Measurements from ENCODE around the gene SMYD3. TPM values are rescaled to one million over a fixed set of nuclear protein-coding genes. Genes with fewer than 3 reads are reported as not detected.

SMYD3 gene
- total RNA-seq, 1 donor = 45.5 TPM

GRCh38 chr1:245832771-245833527, 674.1 kb downstream of the SMYD3 start:
- DNase-seq (ENCODE audit: low read depth) = no peak

GRCh38 chr1:245831518-245831917, 675.6 kb downstream of the SMYD3 start:
- TF ChIP-seq CTCF (IDR thresholded peaks at IDR 0.05; ENCODE audit: insufficient read depth, low read length) = no peak
- no peak overlapping the region for H3K4me3 ChIP-seq (ENCODE audit: low read depth, low read length)
- no peak for DNase-seq (ENCODE audit: low read depth)

More at GRCh38 chr1:245832771-245833527, 674.1 kb downstream of the SMYD3 start:
- no peak for TF ChIP-seq CTCF (IDR thresholded peaks at IDR 0.05; ENCODE audit: insufficient read depth, low read length)
- H3K4me3 ChIP-seq (ENCODE audit: low read depth, low read length) = no peak overlapping the region

GRCh38 chr1:245829826-245830225, 677.3 kb downstream of the SMYD3 start:
- no peak for TF ChIP-seq CTCF (IDR thresholded peaks at IDR 0.05; ENCODE audit: insufficient read depth, low read length)
- no peak overlapping the region for H3K4me3 ChIP-seq (ENCODE audit: low read depth, low read length)
- DNase-seq (ENCODE audit: low read depth) = no peak

GRCh38 chr1:245829194-245829593, 677.9 kb downstream of the SMYD3 start:
- TF ChIP-seq CTCF (IDR thresholded peaks at IDR 0.05; ENCODE audit: insufficient read depth, low read length) = no peak
- H3K4me3 ChIP-seq (ENCODE audit: low read depth, low read length) = no peak overlapping the region
- no peak for DNase-seq (ENCODE audit: low read depth)

- no peak overlapping the region for H3K4me3 ChIP-seq (ENCODE audit: low read depth, low read length)
- no peak for TF ChIP-seq CTCF (IDR thresholded peaks at IDR 0.05; ENCODE audit: insufficient read depth, low read length)
- no peak for DNase-seq (ENCODE audit: low read depth)
Observed at GRCh38 chr1:245827301-245827700, 679.8 kb downstream of the SMYD3 start.

GRCh38 chr1:245825128-245825901, 681.8 kb downstream of the SMYD3 start:
- DNase-seq (ENCODE audit: low read depth) = peak; percentile 42
- peak; percentile 28 for TF ChIP-seq CTCF (IDR thresholded peaks at IDR 0.05; ENCODE audit: insufficient read depth, low read length)
- H3K4me3 ChIP-seq (ENCODE audit: low read depth, low read length) = no peak overlapping the region

All from fibroblast of the aortic adventitia (primary cell).